CD14-positive monocyte (primary cell): ENCODE results near the gene DYNC1I1. TPM values are rescaled to one million over a fixed set of nuclear protein-coding genes. Genes with fewer than 3 reads are reported as not detected.

Experiments used
- DNase-seq, 3 donors: peaks; one replicate each; pipeline ENCODE4 v3.0.0-alpha.2; 2011 to 2022
- H2AFZ ChIP-seq: 2 replicates; pipeline ENCODE4 v1.6.0; 2012; ENCODE audit warnings: mild to moderate bottlenecking, low read depth, low read length, inconsistent platforms; ENCODE audit not compliant: insufficient read depth, poor library complexity, severe bottlenecking
- H3K27ac ChIP-seq, 2 donors: 1 replicate in 1 of 2; 2 replicates in 1 of 2; pipeline ENCODE4 v1.5.1; 2012 to 2013; ENCODE audit warnings: low read length in 2 of 2, control low read depth in 1 of 2, inconsistent platforms in 1 of 2, low read depth in 1 of 2, mild to moderate bottlenecking in 1 of 2
- H3K27me3 ChIP-seq, 2 donors: one replicate each; pipeline versions ENCODE4 v1.6.0 to v1.6.1; 2011 to 2013; ENCODE audit warnings: low read length in 2 of 2; ENCODE audit not compliant: control insufficient read depth in 2 of 2, insufficient read depth in 2 of 2
- H3K36me3 ChIP-seq, 2 donors: replicated peaks in 1 of 2; 1 replicate in 1 of 2; 2 replicates in 1 of 2; pipeline versions ENCODE4 v1.5.1 to v1.6.1; 2012 to 2013; ENCODE audit warnings: low read length in 2 of 2, control low read depth in 1 of 2, inconsistent platforms in 1 of 2, mild to moderate bottlenecking in 1 of 2; ENCODE audit not compliant: insufficient read depth in 2 of 2, control insufficient read depth in 1 of 2
- H3K4me1 ChIP-seq, 2 donors: 1 replicate in 1 of 2; 2 replicates in 1 of 2; pipeline versions ENCODE4 v1.5.1 to v1.6.1; 2012 to 2013; ENCODE audit warnings: low read length in 2 of 2, control low read depth in 1 of 2, inconsistent platforms in 1 of 2, mild to moderate bottlenecking in 1 of 2, moderate library complexity in 1 of 2; ENCODE audit not compliant: insufficient read depth in 2 of 2, control insufficient read depth in 1 of 2
- H3K4me2 ChIP-seq: replicated peaks from 2 replicates; pipeline ENCODE3; 2012; ENCODE audit warnings: low read length, moderate library complexity, mild to moderate bottlenecking; ENCODE audit not compliant: poor library complexity, severe bottlenecking; ENCODE audit errors: extremely low read depth
- H3K4me3 ChIP-seq, 3 experiments: fragments of 200-600 bp in 1 of 3; sonication (generic) in 1 of 3; replicated peaks in 1 of 3; 1 replicate in 2 of 3; 2 replicates in 1 of 3; pipeline ENCODE4 v1.5.1; 2011 to 2013; ENCODE audit warnings: low read length in 3 of 3, mild to moderate bottlenecking in 3 of 3, control low read depth in 2 of 3, low read depth in 2 of 3, inconsistent platforms in 1 of 3, moderate library complexity in 1 of 3
- H3K79me2 ChIP-seq: 2 replicates; pipeline ENCODE4 v1.6.0; 2012; ENCODE audit warnings: mild to moderate bottlenecking, control low read depth, inconsistent platforms, low read length, moderate library complexity; ENCODE audit not compliant: insufficient read depth
- H3K9ac ChIP-seq: 2 replicates; pipeline ENCODE4 v1.6.0; 2017; ENCODE audit warnings: low read length, mild to moderate bottlenecking; ENCODE audit not compliant: insufficient read depth, poor library complexity, severe bottlenecking
- H3K9me3 ChIP-seq, 2 donors: replicated peaks in 1 of 2; 1 replicate in 1 of 2; 2 replicates in 1 of 2; pipeline versions ENCODE4 v1.5.1 to v1.6.1; 2012 to 2013; ENCODE audit warnings: low read length in 2 of 2, control low read depth in 1 of 2; ENCODE audit not compliant: control insufficient read depth in 1 of 2, insufficient read depth in 1 of 2
- H4K20me1 ChIP-seq: 2 replicates; pipeline ENCODE4 v1.6.0; 2012; ENCODE audit warnings: mild to moderate bottlenecking, low read length, control low read depth, moderate library complexity; ENCODE audit not compliant: insufficient read depth
- H3K27ac Mint-ChIP-seq, 7 donors: one replicate each; pipeline ENCODE4 v1.8.0; 2020; ENCODE audit warnings: mild to moderate bottlenecking in 7 of 7, mixed read lengths in 7 of 7, moderate library complexity in 6 of 7, inconsistent platforms in 2 of 7
- H3K27me3 Mint-ChIP-seq, 3 donors: one replicate each; pipeline ENCODE4 v1.8.0; 2021 to 2022; ENCODE audit warnings: low read depth in 3 of 3, mild to moderate bottlenecking in 3 of 3, mixed read lengths in 3 of 3, moderate library complexity in 3 of 3, inconsistent platforms in 1 of 3
- H3K36me3 Mint-ChIP-seq, 2 donors: one replicate each; pipeline ENCODE4 v1.8.0; 2020; ENCODE audit warnings: mixed read lengths in 2 of 2, inconsistent platforms in 1 of 2, mild to moderate bottlenecking in 1 of 2
- H3K4me1 Mint-ChIP-seq: one replicate; pipeline ENCODE4 v1.8.0; 2020; ENCODE audit warnings: mild to moderate bottlenecking, mixed read lengths
- H3K4me3 Mint-ChIP-seq, 2 donors: one replicate each; pipeline ENCODE4 v1.8.0; 2020; ENCODE audit warnings: mild to moderate bottlenecking in 2 of 2, mixed read lengths in 2 of 2, moderate library complexity in 1 of 2
- H3K9me3 Mint-ChIP-seq, 7 donors: one replicate each; pipeline ENCODE4 v1.8.0; 2020 to 2022; ENCODE audit warnings: mixed read lengths in 7 of 7, mild to moderate bottlenecking in 6 of 7, moderate library complexity in 6 of 7, inconsistent platforms in 2 of 7
- WGBS: methylation state at CpG from one replicate; pipeline ENCODE4 v1.1.5; 2013; ENCODE audit warnings: missing lambda C conversion rate; ENCODE audit not compliant: insufficient coverage; 5-methylcytosine and 5-hydroxymethylcytosine counted together
- intact Hi-C, 2 donors: fragments of 100-400 bp; cut with micrococcal nuclease; formaldehyde crosslinking; loops; one replicate each; pipeline versions ENCODE4 v1.15.0 to v1.15.1; 2023
- polyA plus RNA-seq, 3 donors: library from polyadenylated mRNA; depleted of rRNA in 1 of 3; unstranded in 2 of 3; stranded (reverse) in 1 of 3; fragments of 300-500 nt in 2 of 3; fragments of >200 nt in 1 of 3; fragmentation: Illumina TruSeq in 2 of 3; gene quantifications; 1 replicate in 2 of 3; 2 replicates in 1 of 3; pipeline ENCODE4 v1.2.3, GENCODE V29; 2012 to 2021
- TF ChIP-seq, protein P1 (sequence below): fragments of 200-600 bp; IDR thresholded peaks from one replicate; pipeline ENCODE4 v1.8.0; 2022; ENCODE audit warnings: antibody characterized with exemption, mild to moderate bottlenecking

The DYNC1I1 gene
- polyA plus RNA-seq, 3 donors: not detected

DNA sequence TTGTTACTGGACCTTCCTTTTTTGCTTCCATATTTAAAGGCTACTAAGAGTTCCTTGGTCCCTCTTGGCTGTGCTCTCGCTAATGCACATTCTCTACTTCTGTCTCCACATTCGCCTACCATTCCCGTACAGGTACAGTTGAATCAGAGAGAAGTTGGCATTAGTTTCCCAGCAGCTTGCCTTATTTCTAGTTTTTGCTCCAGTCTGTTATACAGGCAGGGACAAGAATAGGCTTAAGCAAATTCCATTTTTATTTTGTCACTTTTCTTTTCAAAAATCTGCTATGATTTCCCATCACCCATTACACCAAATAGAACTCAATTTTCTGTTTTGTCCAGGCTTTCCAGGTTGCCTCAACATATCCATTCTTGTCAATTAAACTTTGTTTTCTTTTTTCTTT, 29.9 kb downstream of the DYNC1I1 start:
- 100% methylated on average over 3 of the region's 3 CpGs for WGBS
- intact Hi-C loops: no loop called here
- no peak for DNase-seq

DNA sequence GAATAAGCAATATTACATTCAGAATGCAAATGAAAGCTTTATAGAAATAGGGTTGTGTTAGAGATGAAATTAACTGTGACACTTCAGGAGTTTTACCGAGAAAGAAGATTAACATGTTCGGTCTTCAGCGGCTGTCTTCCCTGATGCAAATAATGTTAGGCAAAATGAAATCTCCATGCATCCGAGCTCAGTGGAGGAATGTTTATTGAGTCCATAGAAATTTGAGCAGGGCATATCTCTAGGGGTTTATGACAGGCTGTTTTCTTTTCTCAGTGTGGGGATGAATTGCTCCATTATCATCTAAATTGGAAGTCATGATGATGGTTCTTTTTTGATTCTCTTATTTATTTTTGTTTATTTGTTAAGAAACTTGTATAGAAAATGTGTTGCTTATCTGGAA, 31.7 kb downstream of the DYNC1I1 start:
- H3K36me3 Mint-ChIP-seq: no peaks in the 10 kb centered on the region
- DNase-seq: no peak
- intact Hi-C loops: no loop called here
- Histone ChIP-seq H3K4me3 (no peak overlapping the region), H3K27me3 (peaks cover 0 to 2% of the 10 kb centered on the region in 2 donors), H3K4me1 (no peaks in the 10 kb centered on the region), H2AFZ (no peak overlapping the region), H3K9me3 (no peaks in the 10 kb centered on the region), H3K79me2 (no peaks in the 10 kb centered on the region), H4K20me1 (no peaks in the 10 kb centered on the region), H3K27ac (no peak overlapping the region), H3K4me2 (no peak overlapping the region), H3K9ac (no peak overlapping the region), H3K36me3 (no peaks in the 10 kb centered on the region)
- H3K27ac Mint-ChIP-seq: no peak overlapping the region
- TF ChIP-seq, protein P1, sequence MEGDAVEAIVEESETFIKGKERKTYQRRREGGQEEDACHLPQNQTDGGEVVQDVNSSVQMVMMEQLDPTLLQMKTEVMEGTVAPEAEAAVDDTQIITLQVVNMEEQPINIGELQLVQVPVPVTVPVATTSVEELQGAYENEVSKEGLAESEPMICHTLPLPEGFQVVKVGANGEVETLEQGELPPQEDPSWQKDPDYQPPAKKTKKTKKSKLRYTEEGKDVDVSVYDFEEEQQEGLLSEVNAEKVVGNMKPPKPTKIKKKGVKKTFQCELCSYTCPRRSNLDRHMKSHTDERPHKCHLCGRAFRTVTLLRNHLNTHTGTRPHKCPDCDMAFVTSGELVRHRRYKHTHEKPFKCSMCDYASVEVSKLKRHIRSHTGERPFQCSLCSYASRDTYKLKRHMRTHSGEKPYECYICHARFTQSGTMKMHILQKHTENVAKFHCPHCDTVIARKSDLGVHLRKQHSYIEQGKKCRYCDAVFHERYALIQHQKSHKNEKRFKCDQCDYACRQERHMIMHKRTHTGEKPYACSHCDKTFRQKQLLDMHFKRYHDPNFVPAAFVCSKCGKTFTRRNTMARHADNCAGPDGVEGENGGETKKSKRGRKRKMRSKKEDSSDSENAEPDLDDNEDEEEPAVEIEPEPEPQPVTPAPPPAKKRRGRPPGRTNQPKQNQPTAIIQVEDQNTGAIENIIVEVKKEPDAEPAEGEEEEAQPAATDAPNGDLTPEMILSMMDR: no peak
- no peak overlapping the region for H3K4me3 Mint-ChIP-seq
- H3K27me3 Mint-ChIP-seq: peaks cover 0 to 9% (median 6%) of the 10 kb centered on the region in 3 donors
- WGBS: 85% methylated on average over 4 of the region's 4 CpGs
- H3K4me1 Mint-ChIP-seq: no peaks in the 10 kb centered on the region
- H3K9me3 Mint-ChIP-seq: no peaks in the 10 kb centered on the region

More for the DNA sequence above, 29.9 kb downstream of the DYNC1I1 start:
- no peak overlapping the region for H3K27ac ChIP-seq
- no peaks in the 10 kb centered on the region for H3K79me2 ChIP-seq
- no peaks in the 10 kb centered on the region for H4K20me1 ChIP-seq
- H3K27me3 Mint-ChIP-seq: peaks cover 0 to 9% (median 6%) of the 10 kb centered on the region in 3 donors
- H3K4me2 ChIP-seq: no peak overlapping the region
- H3K27me3 ChIP-seq: peaks cover 0 to 2% of the 10 kb centered on the region in 2 donors
- H3K27ac Mint-ChIP-seq: no peak overlapping the region
- H3K4me1 Mint-ChIP-seq: no peaks in the 10 kb centered on the region
- no peak overlapping the region for H3K4me3 ChIP-seq
- H2AFZ ChIP-seq: no peak overlapping the region
- H3K9ac ChIP-seq: no peak overlapping the region
- H3K9me3 Mint-ChIP-seq: no peaks in the 10 kb centered on the region
- H3K36me3 ChIP-seq: no peaks in the 10 kb centered on the region
- H3K36me3 Mint-ChIP-seq: no peaks in the 10 kb centered on the region
- H3K9me3 ChIP-seq: no peaks in the 10 kb centered on the region
- no peak overlapping the region for H3K4me3 Mint-ChIP-seq
- H3K4me1 ChIP-seq: no peaks in the 10 kb centered on the region
- TF ChIP-seq, protein P1: no peak
